ENCODE data around the gene ANO7.

GRCh38 chr2:241149675-241149924 lies 38.9 kb upstream of the ANO7 start:
- TF ChIP-seq CTCF (IDR thresholded peaks at IDR 0.05), result no peak
- TF ChIP-seq TCF7L2 (IDR thresholded peaks at IDR 0.05; ENCODE audit: low read depth, low read length), result no peak
- TF ChIP-seq SIN3A (IDR thresholded peaks at IDR 0.05; ENCODE audit: borderline replicate concordance, insufficient read depth, low read depth, low read length), result 0 out of 2 replicates have a peak, but pooled peaks have one; percentile 9
- TF ChIP-seq REST (IDR thresholded peaks at IDR 0.05; ENCODE audit: insufficient read depth in 1 of 2, low read depth in 2 of 2, low read length in 1 of 2), result no peak
